Measurements from ENCODE around the gene HSPA12A.
A peak's percentile ranks its signal among the peaks of the same experiment; 100 is the strongest.

HSPA12A gene

DNA sequence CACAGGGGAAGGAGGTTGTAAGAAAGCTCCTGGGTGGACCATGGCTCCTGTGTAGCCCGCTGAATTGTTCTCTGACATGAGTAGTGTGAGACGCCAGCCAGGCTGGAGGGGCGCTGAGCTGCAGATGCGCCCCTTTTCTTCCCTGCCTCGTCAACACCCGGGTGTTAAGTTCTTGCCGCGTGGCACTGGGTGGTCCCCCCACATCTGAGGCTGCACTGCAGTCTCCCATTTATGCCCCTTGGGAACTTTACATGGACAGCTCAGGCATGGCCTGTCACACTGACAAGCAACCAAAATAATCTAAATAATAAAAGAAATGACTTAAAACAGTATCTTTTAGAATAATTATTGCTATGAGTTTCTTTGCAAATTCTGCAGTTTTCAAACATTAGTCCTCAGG lies 34.6 kb upstream of the HSPA12A start:
- no peak for FAIRE-seq
- no peak for DNase-seq (ENCODE audit: insufficient read length, low spot score)
- no peak for TF ChIP-seq POLR2A (IDR thresholded peaks at IDR 0.05; ENCODE audit: low read depth, low read length)

DNA sequence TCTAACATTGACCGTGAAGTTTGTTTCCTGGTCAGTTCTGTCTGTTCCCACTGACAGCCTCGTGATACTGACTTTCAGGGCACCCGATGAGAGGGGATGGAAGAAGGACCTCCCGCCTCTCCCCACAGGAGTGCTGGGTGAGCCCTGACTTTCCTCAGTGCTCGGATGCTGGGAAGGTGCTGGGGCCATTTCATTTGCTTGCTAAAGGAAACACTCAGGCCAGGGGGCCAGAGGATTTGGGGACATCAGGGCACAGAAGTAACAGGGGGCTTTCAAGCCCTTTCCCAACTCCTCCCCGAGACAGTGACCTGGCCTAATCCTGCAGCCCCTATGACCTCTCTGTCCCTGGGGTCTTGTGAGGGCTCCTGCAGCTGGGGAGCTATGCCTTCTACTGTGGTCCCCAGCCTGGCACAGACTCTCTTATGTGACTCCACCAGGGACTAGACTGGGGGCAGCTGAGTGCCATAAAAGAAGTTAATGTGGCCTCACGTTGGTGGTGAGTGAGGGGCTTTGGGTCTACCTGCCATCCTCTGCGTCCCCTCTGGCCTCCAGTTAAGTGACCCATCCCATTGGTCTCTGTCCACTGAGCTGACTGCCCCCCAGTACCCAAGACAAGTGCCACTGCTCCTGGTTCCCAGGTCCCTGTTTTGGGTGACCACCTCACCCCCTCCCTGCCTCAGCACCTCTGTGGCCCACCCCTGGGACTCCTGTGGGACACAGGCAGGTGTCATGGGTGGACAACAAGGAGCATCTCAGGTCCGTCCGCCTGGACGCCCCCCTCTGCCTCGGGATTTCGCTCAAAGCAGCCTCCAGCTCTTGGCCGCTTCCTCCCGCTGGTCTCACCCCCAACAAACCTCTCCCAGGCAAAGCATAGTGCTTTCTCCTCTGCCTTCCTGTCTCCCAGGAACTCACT lies 33.4 kb upstream of the HSPA12A start:
- DNase-seq (ENCODE audit: insufficient read length, low spot score) (no peak), FAIRE-seq (no peak)
- no peak for TF ChIP-seq POLR2A (IDR thresholded peaks at IDR 0.05; ENCODE audit: low read depth, low read length)

DNA sequence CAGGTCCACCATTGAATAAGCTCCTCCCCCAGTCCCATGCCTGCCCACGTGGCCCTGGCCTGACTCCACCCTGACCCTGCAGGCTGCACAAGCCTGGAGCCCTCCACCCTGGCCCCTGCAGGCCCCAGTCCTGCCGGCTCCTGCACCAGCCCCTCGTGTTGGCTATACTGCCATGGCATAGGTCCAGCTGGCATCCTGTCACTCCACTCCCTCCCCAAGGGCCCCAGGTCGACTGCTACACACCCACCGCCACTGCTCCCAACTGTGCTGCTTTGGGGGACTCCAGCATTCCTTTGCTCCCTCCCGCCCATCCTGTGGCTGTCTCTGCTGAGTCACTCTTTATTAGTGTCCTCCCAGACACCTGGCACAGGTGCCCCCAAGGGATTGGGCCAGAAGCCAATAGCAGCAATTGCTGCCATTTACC lies 32.4 kb upstream of the HSPA12A start:
- FAIRE-seq (no peak), DNase-seq (ENCODE audit: insufficient read length, low spot score) (no peak)
- no peak for TF ChIP-seq POLR2A (IDR thresholded peaks at IDR 0.05; ENCODE audit: low read depth, low read length)

DNA sequence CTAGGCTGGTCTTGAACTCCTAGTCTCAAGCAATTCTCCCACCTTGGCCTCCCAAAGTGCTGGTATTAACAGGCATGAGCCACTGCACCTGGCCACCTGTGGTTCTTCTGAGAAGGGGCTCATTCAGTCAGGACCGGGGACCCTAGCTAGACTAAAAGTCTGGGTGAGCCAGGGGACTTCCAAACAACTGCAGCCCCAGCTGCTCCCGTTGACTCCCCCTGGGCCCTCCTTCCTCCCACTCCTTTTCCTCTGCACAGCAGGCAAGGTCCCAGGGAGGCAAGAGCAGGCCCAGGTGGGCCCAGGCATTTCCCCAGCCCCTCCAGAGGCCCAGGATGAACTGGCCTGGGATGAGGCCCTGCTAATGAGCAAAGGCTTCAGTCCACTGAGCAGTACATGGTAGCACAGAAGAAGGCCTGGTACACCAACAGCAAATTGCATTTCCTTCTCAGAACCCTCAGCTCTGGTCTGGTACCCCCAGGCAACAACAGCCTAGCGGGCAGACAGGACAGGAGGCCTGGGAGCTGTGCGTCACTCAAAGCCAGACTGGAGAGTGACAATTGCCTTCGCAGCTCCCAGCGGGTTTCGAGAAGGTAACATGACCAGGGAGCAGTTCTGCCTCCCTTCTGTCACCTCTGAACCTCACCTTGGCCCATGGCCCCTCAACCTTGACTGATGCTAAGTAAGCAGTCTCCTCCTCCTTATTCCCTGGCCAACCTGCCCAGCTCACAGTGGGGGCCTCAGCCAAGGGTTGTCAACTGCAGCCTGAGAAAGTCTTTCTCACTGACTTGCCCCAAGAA lies 30.7 kb upstream of the HSPA12A start:
- DNase-seq (ENCODE audit: insufficient read length, low spot score) = no peak
- no peak for FAIRE-seq
- TF ChIP-seq POLR2A (IDR thresholded peaks at IDR 0.05; ENCODE audit: low read depth, low read length) = no peak

DNA sequence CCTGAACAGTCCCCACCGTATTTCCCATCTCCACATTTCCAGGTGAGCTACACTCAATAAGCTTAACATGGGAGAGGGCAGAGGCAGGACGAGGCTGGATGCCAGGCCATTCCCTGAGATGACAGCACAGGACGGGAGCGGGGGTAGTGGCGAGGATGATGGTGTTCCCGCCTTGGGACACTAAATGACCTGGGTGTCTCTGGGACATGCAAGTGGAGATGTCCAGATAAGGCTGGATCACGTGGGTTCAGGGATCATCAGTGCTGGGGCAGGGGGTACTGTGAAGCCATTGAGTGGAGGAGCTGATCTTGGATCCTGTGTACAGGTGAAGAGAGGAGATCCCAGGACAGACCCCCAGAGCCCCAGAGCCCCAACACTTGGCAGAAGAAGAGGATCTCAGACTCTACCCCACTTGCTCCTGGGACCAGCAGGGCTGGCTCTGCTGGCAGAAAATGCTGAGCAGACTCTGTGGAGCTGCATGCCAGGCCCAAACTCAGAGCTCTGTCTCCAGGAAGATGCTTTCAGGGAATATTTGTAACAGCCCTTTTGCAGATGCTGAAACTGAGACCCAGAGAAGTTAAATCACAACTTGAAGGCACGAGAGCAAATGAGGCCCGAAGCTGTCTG lies 29.7 kb upstream of the HSPA12A start:
- DNase-seq (ENCODE audit: insufficient read length, low spot score) (no peak), FAIRE-seq (no peak)
- TF ChIP-seq POLR2A (IDR thresholded peaks at IDR 0.05; ENCODE audit: low read depth, low read length) = no peak

DNA sequence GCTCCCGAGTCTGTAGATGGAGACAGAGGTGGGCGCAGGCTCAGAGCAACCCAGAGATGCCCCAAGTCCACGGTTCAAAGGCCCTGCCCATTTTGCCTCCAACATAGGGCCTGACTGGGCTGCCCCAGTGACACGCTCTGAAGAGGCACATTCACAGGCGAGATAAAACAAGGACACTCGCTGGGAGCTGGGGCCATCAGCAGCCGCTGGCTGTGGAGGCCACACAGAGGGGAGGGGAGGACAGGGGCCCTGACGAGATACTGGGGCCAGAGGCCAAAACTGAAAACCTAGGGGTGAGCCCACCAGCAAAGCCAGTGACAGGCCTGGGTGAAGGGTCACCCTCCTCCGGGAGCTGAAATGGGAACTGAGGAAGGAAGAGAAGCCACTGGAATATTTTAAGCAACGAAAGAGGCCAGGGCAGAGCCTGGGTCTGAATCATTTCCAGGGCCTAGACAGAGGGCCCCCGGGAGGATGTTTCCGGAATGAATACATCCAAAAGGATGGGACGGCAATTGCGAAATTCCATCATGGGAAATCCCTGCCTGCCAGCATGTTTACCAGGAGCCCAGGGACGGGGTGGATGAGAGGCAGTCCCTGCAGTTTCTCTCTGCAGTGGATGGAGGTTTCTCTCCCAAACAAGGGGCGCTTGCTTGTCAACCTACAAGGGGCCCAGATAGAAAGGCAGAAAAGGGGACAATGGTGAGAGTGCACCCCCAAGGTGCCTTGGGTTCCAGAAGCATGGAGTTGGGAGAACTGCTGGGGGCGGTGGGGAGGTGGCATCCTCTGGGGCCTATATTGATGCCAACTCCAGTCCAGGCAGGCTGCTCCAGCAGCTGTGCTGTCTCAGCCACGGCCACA lies 29.0 kb upstream of the HSPA12A start:
- TF ChIP-seq POLR2A (IDR thresholded peaks at IDR 0.05; ENCODE audit: low read depth, low read length) = no peak
- FAIRE-seq (no peak), DNase-seq (ENCODE audit: insufficient read length, low spot score) (peak; percentile 72)

DNA sequence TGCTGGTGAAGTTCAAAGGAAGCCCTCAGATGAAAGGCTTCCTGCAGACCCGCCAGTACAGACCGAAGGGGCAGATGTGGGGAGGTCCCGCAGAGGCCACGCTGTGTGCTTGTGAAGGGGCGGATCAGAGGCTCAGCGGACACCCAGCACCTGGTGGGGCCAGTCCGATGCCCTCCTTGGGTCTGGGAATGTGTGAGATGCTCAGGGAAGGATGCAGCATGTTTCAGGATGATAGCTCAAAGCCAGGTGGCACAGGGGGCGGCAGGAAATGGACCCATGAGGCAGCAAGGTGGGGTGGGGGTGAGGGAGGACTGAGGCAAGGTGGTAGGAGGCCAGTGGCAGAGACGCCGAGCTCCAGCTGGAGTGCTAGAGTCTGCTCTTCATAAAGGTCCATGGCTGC lies 27.9 kb upstream of the HSPA12A start:
- DNase-seq (ENCODE audit: insufficient read length, low spot score) (no peak), FAIRE-seq (no peak)
- no peak for TF ChIP-seq POLR2A (IDR thresholded peaks at IDR 0.05; ENCODE audit: low read depth, low read length)

DNA sequence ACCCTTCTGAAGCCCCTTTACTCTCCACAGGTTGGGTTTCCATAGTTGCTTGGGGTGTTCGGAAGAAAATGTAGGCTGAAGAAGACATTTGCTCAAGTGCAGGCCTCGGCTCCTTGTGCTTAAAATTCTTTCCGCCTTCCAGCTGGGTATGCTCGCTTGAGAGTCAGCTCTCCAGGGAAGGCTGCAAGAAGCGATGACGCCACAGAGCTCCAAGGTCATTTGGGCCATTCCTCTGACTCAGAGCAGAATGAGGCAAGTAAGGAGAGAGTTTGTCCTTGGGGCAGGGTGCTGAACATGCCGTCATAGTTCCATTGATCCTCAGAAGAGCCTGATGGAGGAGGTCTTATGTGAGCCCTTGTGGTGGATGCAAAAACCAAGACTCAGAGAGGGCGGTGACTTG lies 27.4 kb upstream of the HSPA12A start:
- DNase-seq (ENCODE audit: insufficient read length, low spot score) = no peak
- FAIRE-seq = no peak
- TF ChIP-seq POLR2A (IDR thresholded peaks at IDR 0.05; ENCODE audit: low read depth, low read length) = no peak

DNA sequence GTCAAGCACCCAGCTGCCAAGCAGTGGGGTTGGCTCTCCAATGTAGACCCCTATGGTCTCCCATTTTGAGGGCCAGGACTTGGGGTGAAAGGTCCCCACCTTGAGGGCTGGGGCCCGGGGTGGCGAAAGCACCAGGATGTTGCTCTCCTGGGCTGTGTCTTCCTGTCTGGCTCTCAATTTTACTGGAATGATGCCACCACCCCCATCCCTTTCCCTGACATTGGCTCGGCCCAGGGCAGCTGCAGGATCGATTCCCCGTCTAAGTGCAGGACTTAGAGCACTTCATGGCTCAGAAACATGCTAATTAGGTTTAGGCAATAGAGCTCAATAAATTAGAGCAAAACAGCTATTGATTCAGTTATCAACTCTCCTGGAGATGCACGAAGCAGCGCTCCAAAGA lies 27.0 kb upstream of the HSPA12A start:
- TF ChIP-seq POLR2A (IDR thresholded peaks at IDR 0.05; ENCODE audit: low read depth, low read length) = no peak
- no peak for DNase-seq (ENCODE audit: insufficient read length, low spot score)
- FAIRE-seq = no peak

DNA sequence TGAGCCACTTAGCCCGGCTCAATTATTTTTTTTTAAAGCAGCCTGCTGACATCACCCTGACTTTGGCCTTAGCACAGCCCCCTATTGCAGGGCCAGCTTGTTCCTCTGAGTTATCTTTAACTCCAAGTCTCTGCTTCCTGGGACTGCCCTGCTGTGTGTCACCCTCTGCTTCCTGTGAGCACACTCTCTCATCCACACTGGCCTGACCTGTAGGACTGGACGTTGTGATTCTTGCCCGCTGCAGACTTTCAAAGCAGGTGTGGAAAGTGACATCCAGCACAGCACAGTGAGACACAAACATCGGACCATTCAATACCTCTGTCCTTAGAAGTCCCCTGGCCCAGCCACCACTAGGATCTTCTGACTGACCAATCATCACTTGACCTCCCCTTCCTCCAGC lies 26.4 kb upstream of the HSPA12A start:
- DNase-seq (ENCODE audit: insufficient read length, low spot score) (peak; percentile 26), FAIRE-seq (no peak)
- TF ChIP-seq POLR2A (IDR thresholded peaks at IDR 0.05; ENCODE audit: low read depth, low read length) = no peak

DNA sequence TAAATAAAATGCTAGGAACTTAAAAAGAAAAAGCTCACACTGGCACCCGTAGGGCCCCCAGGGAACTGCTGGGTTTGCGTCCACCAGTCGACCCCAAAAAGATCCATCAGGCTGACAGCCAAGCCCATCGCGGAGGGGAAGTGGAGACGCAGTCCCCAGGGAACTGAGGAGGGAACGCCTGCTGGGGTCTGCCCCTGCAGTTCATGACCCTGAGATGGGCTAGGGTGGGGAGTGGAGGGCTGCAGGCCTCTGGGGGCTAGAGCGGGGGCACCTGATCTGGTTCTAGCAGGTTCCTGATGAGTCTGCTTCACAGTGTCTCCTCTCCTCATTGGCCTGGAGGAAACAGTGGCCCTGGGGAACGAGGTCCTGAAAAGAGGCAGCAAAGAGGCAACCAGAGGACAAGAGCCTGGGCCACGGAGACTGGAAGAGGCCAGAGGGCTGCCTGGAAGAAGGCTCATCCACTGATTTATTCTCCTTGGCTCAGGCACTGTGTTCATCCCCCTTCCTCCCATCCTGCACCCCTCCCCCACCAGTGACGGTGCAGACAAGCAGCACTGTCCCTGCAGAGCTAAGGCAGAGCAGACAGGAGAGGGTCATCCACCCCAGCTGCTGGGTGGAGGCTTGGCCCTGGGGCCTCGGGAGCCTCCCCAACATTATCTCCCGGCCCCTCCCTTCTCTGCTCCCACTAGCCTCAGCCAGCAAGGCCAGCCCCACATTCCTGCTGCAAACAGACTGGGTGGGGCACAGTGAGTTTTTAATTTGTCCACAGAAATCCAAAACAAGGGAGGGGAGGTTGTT lies 24.7 kb upstream of the HSPA12A start:
- TF ChIP-seq POLR2A (IDR thresholded peaks at IDR 0.05; ENCODE audit: low read depth, low read length) = no peak
- DNase-seq (ENCODE audit: insufficient read length, low spot score) = no peak
- FAIRE-seq = no peak

DNA sequence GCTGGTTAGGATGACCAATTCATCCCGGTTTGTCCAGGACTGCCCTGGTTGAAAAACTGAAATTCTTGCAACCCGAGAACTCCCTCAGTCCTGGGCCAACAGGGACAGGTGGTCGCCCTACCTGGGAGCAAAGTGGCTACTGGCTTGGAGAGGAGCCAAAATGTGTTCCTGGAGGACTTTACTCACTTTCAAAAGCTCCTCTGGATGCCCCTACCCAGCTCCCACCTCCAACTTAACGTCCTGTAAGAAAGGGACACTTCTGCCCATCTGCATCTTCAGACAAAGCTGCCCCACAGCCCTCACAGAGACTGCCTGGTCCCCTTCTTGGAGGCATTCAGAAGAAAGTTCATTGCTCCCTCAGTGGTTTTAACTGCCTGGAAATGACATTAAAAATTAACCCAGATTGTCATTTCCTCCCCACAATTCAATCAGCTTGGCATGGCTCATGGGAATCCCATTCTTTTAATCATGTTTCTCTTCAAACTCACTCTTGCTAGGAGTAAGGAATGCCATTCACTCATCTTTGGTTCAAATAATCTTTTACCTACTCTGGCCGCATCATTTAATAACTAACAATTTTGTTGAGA lies 24.0 kb upstream of the HSPA12A start:
- no peak for FAIRE-seq
- TF ChIP-seq POLR2A (IDR thresholded peaks at IDR 0.05; ENCODE audit: low read depth, low read length) = no peak
- DNase-seq (ENCODE audit: insufficient read length, low spot score) = no peak

Data from H54 (cell line).